ENCODE measurements around the gene ATG2B.
"Not testable (repeated sequence)": the region's sequence is repeated elsewhere in the genome, so short reads cannot be mapped to it uniquely, and the experiment has no call there.

The ATG2B gene

DNA sequence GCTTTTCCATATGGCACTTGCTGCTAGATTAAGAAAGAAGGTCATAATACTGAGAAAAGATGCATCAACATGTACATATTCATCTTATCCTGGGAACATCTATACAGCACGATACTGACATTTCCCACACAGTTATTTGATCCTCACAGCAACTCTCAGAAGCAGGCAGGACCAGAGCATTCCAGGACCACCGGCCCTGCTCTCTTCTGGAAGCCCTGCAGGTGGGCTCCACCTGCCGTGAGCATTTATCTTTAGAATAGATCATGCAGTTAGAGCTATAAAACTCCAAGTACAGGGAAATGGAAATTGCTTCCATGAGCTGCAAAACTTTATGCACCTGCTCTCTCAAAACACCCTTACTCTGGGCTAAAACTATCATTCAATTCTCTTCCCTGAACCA is 112.7 kb downstream of the ATG2B start:
- DNase-seq (ENCODE audit: low read depth): no peak

DNA sequence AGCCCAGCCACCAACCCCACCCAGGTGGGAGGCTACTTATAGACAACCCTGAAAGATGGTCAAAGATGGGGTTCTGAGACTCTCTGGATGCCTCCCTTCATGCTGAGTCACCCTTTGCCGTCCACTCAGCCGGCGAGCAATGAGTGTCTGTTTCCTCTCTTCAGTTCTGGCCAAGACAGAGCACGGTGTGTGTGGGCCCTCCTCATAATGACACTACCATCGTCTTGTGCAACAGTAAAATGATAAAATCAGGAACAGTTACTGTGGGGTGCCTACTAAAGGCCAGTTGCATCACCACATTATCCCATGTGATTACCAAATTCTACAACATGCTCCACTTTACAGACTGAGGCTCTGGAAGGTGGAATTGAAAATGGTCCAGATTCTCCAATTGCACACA is 114.1 kb downstream of the ATG2B start:
- DNase-seq (ENCODE audit: low read depth): no peak

DNA sequence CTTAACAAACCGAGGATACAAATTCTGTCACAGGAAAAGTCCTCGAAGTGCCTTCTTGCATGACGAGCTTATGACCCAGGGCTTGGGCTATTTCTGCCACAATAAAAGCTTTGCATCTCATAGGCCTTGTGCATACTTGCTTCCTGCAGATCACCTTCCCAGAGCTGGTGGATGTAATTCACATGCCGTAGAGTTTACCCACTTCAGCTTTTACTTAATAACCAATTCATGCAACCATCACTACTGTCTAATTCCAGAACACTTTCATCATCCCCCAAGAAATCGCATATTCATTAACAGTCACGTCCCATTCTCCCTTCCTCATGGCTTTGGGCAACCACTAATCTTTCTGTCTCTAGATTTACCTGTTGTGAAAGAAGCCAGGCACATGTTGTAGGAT is 116.1 kb downstream of the ATG2B start:
- no peak for DNase-seq (ENCODE audit: low read depth)

DNA sequence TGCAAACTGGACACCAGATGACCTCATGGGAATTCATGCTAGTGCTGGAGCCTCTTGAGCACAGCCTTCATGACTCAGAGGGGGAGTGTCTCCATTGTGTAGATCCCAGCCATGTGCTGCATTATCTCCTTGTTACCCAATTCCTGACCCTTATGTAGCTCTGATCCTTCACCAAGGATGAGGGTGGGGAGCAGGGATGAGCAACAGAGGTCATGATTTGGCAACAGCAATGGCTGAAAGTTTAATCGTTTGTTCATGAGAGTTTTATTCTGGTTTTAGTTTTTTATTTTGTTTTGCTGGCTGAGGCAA is 116.6 kb downstream of the ATG2B start:
- no peak for DNase-seq (ENCODE audit: low read depth)

DNA sequence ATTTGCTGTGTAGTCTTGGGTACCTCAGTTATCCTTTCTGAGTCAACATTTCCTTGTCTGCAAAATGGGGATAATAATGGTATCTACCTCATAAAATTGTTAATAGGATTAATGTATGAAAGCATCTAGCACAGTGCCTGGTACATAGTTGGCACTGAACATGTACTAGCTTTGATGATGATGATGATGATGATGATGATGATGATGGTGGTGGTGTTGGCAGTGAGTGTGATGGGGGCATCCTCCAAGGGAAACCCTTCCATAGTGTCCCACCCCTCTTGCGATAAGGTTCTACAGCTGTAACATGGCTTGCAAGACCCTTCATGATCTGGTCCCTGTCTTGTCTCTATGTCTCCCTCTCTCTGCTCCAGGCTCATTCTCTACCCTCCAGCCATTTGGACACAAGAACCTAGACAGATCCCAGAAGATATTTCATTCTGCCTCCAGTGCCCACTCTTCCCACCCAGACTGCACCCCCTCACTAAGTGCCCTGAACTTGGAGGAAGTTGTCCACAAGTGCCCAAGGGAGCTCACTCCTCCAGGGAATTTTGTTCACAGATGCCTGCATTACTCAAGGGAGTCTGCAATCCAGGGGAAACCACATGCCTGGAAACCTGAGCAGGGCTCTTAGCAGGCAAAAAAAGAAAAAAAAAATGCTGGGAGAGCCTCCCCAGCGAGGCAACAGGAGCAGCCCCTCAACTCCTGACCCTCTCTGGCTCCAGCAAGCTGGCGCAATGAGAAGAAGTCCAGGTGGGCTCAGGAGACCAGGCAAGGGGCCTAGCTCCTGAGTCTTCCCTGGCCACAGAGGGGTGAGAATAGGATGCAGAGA is 117.2 kb downstream of the ATG2B start:
- DNase-seq (ENCODE audit: low read depth): no peak

DNA sequence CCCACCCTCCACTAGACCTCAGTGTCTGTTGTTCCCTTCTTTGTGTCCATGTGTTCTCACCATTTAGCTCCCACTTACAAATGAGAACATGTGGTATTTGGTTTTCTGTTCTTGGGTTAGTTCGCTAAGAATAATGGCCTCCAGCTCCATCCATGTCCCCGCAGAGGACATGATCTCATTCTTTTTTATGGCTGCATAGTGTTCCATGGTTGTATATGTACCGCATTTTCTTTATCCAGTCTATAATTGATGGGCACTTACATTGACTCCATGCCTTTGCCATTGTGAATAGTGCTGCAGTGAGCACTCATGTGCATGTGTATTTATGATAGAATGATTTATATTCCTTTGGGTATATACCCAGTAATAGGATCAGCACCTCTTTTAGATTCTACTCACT is 118.1 kb downstream of the ATG2B start:
- not testable (repeated sequence) for DNase-seq (ENCODE audit: low read depth)

DNA sequence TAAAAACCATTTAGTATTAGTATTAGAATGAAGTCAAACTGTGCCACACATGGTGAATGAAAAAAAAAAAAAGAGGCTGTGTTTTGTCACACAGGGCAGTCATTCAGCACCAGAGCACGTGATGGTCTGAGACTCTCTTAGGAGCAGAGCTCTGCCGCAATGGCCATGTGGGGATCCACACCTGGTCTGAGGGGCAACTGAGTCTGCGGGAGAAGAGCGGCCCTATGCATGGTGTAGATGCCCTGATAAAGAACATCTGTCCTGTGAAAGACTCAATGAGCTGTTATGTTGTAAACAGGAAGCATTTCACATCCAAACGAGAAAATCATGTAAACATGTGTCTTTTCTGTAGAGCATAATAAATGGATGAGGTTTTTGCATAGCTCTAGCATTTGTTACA is 119.4 kb downstream of the ATG2B start:
- no peak for DNase-seq (ENCODE audit: low read depth)

DNA sequence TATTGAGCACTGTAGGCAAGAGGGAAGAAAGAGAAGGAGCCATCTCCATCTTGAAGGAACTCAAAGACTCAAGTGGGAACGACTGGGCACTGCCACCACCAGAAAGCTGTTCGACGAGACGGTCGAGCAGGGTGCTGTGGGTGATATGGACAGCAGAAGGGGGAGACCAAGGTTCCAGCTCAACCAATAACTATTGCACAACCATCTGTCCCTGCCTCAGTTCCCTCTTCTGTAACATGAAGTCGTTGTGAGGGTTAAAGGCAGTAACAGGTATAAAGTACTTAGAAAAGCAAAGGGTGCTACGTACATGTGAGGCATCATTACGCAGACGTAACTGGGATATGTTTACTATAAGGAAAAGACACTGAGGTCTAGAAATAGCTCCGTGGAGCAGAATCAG is 121.0 kb downstream of the ATG2B start:
- DNase-seq (ENCODE audit: low read depth): no peak

DNA sequence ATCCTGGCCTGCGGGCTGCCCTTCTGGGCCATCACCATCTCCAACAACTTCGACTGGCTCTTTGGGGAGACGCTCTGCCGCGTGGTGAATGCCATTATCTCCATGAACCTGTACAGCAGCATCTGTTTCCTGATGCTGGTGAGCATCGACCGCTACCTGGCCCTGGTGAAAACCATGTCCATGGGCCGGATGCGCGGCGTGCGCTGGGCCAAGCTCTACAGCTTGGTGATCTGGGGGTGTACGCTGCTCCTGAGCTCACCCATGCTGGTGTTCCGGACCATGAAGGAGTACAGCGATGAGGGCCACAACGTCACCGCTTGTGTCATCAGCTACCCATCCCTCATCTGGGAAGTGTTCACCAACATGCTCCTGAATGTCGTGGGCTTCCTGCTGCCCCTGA is 122.5 kb downstream of the ATG2B start:
- no peak for DNase-seq (ENCODE audit: low read depth)

DNA sequence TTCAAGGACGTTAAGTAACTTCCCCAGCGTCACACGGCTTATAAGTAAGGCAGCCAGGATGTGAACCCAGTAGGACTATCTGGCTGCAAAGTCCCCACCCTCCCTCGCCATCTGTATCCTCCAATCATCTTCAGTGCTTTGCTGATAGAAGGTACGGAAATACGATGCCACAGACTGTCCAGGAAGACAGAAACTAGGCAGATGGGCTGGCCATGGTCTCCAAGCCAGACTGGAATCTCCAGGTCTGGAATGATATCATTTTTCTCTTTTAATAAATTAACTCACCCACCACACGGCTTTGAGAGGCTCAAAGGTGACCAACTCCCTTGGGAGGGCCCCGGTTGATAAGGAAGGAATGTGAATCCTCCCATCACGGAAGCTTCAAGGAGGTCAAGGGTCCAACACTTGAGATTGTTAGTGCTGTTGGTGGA is 123.4 kb downstream of the ATG2B start:
- no peak for DNase-seq (ENCODE audit: low read depth)

DNA sequence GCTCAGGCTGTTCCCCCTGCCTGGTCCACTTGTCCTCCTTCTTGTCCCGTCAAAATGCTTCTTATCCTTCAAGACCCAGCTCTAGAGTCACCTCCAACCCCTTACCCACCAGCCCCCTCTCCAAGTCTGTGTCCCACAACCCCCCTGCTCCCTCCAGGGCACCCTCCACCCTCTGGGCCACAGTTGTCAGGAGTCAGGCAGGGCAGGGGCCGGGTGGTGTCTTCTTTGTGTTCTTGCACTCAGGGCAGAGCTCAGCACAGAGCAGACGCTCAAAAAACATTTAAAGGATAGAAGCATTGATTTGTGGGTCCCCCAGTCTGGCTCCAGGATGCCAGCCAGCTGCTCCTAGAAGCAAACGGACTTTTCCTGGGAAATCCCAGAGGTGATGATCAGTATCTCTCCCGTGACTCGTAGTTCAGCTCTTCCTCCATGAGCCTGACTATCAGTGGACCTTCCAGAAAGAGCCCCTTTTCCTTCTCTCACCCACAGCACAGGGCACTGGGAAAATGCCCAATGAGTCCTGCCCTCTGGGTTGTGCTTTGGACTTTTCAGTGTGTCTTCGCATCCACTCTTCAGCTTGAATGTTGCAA is 124.4 kb downstream of the ATG2B start:
- no peak for DNase-seq (ENCODE audit: low read depth)

DNA sequence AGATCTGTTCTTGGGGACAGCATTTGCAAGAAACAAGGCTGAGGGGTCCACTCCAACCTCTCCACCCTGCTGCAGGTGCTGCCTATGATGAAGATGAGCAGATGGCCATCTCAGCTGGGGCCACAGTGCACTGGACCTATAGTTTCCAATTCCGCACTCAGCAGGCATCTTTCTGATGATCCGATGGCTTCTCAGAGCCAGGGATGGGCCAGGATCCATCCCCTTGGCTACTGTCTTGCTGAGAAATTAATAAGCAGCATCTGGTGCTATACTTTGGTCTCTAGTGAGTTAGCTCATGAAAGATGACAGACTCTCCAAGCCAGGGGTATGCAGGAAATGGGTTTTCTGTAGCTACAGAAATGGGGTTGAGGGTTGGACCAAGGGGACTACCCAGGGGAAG is 125.5 kb downstream of the ATG2B start:
- DNase-seq (ENCODE audit: low read depth): no peak

DNA sequence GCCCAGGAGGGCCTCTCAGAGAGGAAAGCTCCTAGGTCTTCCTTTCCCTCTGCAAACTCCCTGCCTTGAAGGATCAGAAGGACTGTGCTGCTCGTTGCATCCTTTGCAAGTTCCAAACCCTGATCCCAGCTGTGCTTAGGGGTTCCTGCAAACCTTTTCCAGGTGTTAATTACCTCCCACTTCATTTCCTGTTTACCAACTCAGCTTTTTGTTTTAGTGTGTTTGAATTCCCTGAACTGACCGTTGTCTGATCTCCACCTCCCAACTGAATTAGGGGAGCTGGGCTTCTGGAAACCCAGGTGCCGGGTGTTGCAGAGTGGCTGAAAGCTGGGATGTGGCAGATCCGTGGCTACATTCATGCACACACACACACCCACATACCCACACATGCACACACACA is 127.7 kb downstream of the ATG2B start:
- no peak for DNase-seq (ENCODE audit: low read depth)

DNA sequence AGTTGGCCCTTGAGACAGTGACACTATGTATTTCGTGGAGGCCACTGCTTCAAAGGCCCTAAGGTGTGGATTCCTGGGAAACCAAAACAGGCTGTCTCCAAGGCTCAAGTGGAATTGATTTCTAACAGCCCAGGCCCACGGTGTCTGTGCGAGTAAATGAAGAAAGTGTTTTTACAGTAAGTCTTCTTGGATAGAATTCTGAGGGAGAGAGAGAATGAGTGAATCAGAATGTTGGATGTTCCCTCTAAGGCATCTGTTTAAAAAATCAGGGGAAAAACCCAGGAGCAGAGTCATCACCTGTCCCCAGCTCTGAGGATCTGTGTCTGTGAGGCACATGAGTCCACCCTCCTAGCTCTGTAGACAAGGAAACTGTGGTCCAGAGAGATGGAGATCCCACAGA is 129.5 kb downstream of the ATG2B start:
- no peak for DNase-seq (ENCODE audit: low read depth)

DNA sequence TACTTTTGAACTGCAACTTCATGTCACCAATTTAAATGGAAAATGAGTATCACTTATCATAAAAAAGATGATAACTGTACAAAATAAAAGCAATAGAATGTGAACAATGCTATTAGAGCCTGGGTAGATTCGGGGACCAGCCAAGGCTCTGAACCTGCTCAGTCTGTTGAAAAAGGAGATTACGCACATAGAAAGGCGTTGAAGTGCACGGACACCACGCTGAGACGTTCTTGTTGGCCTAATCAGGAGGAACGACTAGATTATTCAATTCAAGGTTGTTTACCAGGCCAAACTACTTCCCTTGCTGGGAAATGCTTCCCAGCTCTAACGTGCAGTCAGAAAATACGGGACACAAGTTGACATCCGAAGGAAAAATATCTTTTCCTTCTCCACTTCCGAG is 130.6 kb downstream of the ATG2B start:
- DNase-seq (ENCODE audit: low read depth): no peak

DNA sequence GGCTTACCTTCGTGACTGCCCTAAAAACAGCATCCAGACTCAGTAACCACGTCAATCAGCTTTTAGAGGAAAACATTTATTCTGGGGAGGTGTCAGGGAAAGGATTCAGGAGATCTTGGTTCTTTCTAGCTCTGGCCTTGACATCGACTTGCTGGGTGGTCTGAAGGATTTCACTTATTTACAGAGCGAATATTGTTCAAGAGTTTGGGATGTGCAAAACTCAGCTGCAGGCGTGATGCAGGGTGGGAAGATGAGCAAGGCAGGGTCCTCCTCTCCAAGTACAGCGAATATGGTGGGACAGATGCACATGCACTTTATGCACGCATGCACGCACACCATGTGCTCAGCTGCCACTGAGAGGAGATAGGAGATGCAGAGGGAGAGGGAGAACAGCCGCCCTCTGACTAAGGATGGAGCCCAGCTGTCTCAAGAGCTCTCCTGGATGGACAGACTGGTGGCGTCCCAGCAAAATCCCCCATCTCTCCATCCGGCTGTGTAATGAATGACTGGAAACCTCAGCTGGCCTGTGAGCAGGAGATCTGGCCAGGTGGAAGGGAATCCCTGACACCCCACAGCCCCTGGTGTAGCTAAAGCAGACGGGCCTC is 131.5 kb downstream of the ATG2B start:
- DNase-seq (ENCODE audit: low read depth): no peak

DNA sequence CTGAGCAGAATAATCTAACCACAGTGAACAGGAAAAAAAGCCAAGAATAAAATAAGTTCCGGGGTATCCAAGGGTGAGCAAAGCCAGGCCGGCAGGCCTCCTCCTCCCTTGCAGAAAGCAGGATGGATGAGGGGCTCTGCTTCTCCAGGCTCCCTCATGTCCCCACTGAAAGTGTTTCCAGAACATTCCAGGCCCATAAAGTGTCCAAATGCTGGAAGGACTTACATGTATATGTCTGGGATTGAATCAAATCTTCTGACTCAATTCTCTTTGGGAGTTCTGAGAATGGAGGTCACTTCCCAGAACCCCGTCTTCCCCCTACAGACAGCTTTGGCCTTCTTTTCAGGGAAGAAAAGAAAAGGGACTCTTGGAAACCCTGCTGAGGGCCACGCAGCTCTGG is 132.1 kb downstream of the ATG2B start:
- DNase-seq (ENCODE audit: low read depth): no peak

DNA sequence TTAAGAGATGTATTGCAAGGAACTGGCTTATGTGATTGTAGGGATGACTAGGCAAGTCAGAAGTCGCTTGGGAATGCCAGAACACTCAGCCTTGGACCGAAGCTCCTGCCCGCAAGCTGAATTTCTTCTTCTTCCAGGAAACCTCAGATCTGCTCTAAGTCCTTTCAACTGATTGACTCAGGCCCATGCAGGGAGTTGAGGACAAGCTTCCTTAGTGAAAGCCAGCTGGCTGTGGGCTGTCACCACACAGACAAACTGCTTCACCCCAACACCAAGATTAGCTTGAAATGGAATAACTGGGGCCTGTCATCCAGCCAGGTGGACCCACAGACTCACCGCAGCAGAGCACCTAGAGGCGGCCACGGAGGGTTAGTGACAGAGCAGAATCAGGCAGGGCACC is 133.8 kb downstream of the ATG2B start:
- DNase-seq (ENCODE audit: low read depth): no peak

Data from stimulated activated CD8-positive, alpha-beta memory T cell treated with anti-CD3 and anti-CD28 coated beads, Interleukin-15, amount 100 ng/mL, for 24 hours (primary cell).